Lower leg skin (tissue), 3 donors: ENCODE measurements around the gene OST4.

Experiments
- POLR2A ChIP-seq, 2 donors: fragments of 450-650 bp; IDR thresholded peaks; one replicate each; pipeline ENCODE4 v1.6.1; 2016 to 2017; ENCODE audit warnings: antibody characterized with exemption in 2 of 2, mild to moderate bottlenecking in 1 of 2, moderate library complexity in 1 of 2
- TF ChIP-seq, protein P1 (sequence below), 3 donors: fragments of 450-650 bp; IDR thresholded peaks; one replicate each; pipeline ENCODE4 v1.5.1; 2016; ENCODE audit warnings: antibody characterized with exemption in 3 of 3, mild to moderate bottlenecking in 3 of 3, moderate library complexity in 2 of 3

DNA sequence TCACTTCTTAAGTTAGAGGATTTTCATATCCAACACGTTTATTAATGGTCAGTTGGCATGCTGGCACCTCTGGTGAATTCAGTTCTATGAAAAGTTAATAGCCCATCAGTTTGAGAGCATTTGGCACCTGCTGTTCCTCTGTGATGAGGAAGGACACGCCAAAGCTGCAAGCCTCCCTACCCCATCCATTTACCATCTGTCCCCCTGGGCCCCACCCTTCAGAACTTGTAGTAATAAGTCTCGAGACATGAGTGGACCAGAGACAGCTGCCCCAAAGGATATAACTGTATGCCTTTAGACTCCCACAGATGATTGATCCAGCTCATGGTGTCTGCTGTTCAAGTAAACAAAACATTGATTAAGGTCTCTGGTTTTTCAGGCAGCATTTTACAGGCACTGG is 6.3 kb downstream of the OST4 start:
- TF ChIP-seq POLR2A (IDR thresholded peaks at IDR 0.05), result no peak
- TF ChIP-seq, protein P1, sequence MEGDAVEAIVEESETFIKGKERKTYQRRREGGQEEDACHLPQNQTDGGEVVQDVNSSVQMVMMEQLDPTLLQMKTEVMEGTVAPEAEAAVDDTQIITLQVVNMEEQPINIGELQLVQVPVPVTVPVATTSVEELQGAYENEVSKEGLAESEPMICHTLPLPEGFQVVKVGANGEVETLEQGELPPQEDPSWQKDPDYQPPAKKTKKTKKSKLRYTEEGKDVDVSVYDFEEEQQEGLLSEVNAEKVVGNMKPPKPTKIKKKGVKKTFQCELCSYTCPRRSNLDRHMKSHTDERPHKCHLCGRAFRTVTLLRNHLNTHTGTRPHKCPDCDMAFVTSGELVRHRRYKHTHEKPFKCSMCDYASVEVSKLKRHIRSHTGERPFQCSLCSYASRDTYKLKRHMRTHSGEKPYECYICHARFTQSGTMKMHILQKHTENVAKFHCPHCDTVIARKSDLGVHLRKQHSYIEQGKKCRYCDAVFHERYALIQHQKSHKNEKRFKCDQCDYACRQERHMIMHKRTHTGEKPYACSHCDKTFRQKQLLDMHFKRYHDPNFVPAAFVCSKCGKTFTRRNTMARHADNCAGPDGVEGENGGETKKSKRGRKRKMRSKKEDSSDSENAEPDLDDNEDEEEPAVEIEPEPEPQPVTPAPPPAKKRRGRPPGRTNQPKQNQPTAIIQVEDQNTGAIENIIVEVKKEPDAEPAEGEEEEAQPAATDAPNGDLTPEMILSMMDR (IDR thresholded peaks at IDR 0.05), result no peak
